Neural crest cell (in vitro differentiated cells): ENCODE data around the gene PRH2. TPM values are rescaled to one million over a fixed set of nuclear protein-coding genes. Genes with fewer than 3 reads are reported as not detected.

Source experiments
- DNase-seq: peaks from one replicate; pipeline ENCODE4 v3.0.0; 2021; ENCODE audit warnings: low read depth, mixed read lengths, low spot score
- H3K27ac Mint-ChIP-seq: one replicate; pipeline ENCODE4 v1.8.0; 2021; ENCODE audit warnings: mild to moderate bottlenecking, mixed read lengths; ENCODE audit not compliant: unreplicated experiment
- H3K27me3 Mint-ChIP-seq: 2 replicates; pipeline ENCODE4 v1.8.0; 2021; ENCODE audit warnings: low read depth, mild to moderate bottlenecking, mixed read lengths
- H3K36me3 Mint-ChIP-seq: 2 replicates; pipeline ENCODE4 v1.8.0; 2021; ENCODE audit warnings: low read depth, mild to moderate bottlenecking, mixed read lengths
- H3K4me1 Mint-ChIP-seq: 2 replicates; pipeline ENCODE4 v1.8.0; 2021; ENCODE audit warnings: mixed read lengths
- H3K4me3 Mint-ChIP-seq: one replicate; pipeline ENCODE4 v1.8.0; 2021; ENCODE audit warnings: mild to moderate bottlenecking, mixed read lengths
- H3K9me3 Mint-ChIP-seq: 2 replicates; pipeline ENCODE4 v1.8.0; 2021; ENCODE audit warnings: mixed read lengths
- CTCF ChIP-seq: fragments of 200-600 bp; sonication (generic); conservative IDR thresholded peaks from 2 replicates; pipeline ENCODE4 v1.5.0; 2021; ENCODE audit warnings: antibody characterized with exemption, mild to moderate bottlenecking
- total RNA-seq: library from RNA; stranded (reverse); gene quantifications from 2 replicates; pipeline ENCODE4 v1.2.1, GENCODE V29; 2021

Gene PRH2
- total RNA-seq, 1 donor from 2014 or later = not detected

- no peak for TF ChIP-seq CTCF
- Mint-ChIP-seq H3K27me3 (no peaks in the 10 kb centered on the region), H3K4me3 (no peak overlapping the region), H3K36me3 (peaks cover 47% of the 10 kb centered on the region), H3K4me1 (no peaks in the 10 kb centered on the region), H3K27ac (no peak overlapping the region), H3K9me3 (peaks cover 21% of the 10 kb centered on the region)
- DNase-seq = no peak
Observed at GRCh38 chr12:10900530-10900929, 28.5 kb upstream of the PRH2 start.

GRCh38 chr12:10900972-10901371, 28.1 kb upstream of the PRH2 start:
- no peak for DNase-seq
- no peak for TF ChIP-seq CTCF
- Mint-ChIP-seq H3K36me3 (peaks cover 51% of the 10 kb centered on the region), H3K4me3 (no peak overlapping the region), H3K9me3 (peaks cover 24% of the 10 kb centered on the region), H3K27me3 (no peaks in the 10 kb centered on the region), H3K27ac (no peak overlapping the region), H3K4me1 (no peaks in the 10 kb centered on the region)

- peaks cover 51% of the 10 kb centered on the region for H3K36me3 Mint-ChIP-seq
- H3K27me3 Mint-ChIP-seq = no peaks in the 10 kb centered on the region
- peak; percentile 36 for TF ChIP-seq CTCF
- no peak overlapping the region for H3K4me3 Mint-ChIP-seq
- no peak for DNase-seq
- H3K4me1 Mint-ChIP-seq = no peaks in the 10 kb centered on the region
- H3K27ac Mint-ChIP-seq = no peak overlapping the region
- H3K9me3 Mint-ChIP-seq = peaks cover 24% of the 10 kb centered on the region
Observed at GRCh38 chr12:10901427-10901826, 27.6 kb upstream of the PRH2 start.

- H3K36me3 Mint-ChIP-seq = peaks cover 55% of the 10 kb centered on the region
- DNase-seq = no peak
- TF ChIP-seq CTCF = no peak
- no peaks in the 10 kb centered on the region for H3K4me1 Mint-ChIP-seq
- H3K27ac Mint-ChIP-seq = no peak overlapping the region
- no peaks in the 10 kb centered on the region for H3K27me3 Mint-ChIP-seq
- H3K4me3 Mint-ChIP-seq = no peak overlapping the region
- H3K9me3 Mint-ChIP-seq = peaks cover 20% of the 10 kb centered on the region
Observed at GRCh38 chr12:10904686-10905085, 24.4 kb upstream of the PRH2 start.

- H3K27ac Mint-ChIP-seq = no peak within 1 kb of the TSS
- H3K36me3 Mint-ChIP-seq = peaks cover 27% of the 10 kb centered on the region
- no peak for DNase-seq
- no peaks in the 10 kb centered on the region for H3K27me3 Mint-ChIP-seq
- TF ChIP-seq CTCF = no peak
- H3K4me3 Mint-ChIP-seq = no peak within 1 kb of the TSS
- peaks cover 9% of the 10 kb centered on the region for H3K9me3 Mint-ChIP-seq
- no peaks in the 10 kb centered on the region for H3K4me1 Mint-ChIP-seq
Observed at GRCh38 chr12:10909462-10909861, 19.6 kb upstream of the PRH2 start, which contains the start of gene TAS2R13. TSS of gene TAS2R13 (minus strand) at chr12:10909562. CDS start at chr12:10909298, 264 bp downstream.

- no peak overlapping the region for H3K27ac Mint-ChIP-seq
- no peaks in the 10 kb centered on the region for H3K4me1 Mint-ChIP-seq
- H3K36me3 Mint-ChIP-seq = peaks cover 19% of the 10 kb centered on the region
- H3K27me3 Mint-ChIP-seq = no peaks in the 10 kb centered on the region
- peaks cover 5% of the 10 kb centered on the region for H3K9me3 Mint-ChIP-seq
- no peak for DNase-seq
- H3K4me3 Mint-ChIP-seq = no peak overlapping the region
- TF ChIP-seq CTCF = no peak
Observed at GRCh38 chr12:10910380-10910779, 18.7 kb upstream of the PRH2 start.
